Measurements from ENCODE around the gene TAC4. TPM values are rescaled to one million over a fixed set of nuclear protein-coding genes. Genes with fewer than 3 reads are reported as not detected.

TAC4 gene
- total RNA-seq, 3 donors from 2014 or later (not counting 1 experiment from before 2014, with no cell fraction given) = not detected

DNA sequence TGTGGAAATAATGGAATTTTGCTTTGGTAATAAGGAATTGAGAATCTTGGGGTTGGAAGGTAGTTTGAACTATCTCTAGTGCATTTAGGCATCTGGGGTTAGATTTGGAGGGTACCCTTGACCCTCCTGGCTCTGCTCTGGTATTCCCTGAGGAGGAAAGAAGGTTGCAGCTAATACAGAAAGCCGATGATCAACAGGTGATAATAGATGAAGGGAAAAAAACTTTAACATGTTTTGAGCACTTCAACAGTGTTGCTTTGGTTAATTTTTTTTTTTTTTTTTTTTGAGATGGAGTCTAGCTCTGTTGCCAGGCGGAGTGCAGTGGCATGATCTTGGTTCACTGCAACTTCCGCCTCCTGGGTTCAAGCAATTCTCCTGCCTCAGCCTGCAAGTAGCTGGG lies 54.6 kb downstream of the TAC4 start:
- peaks cover 31% of the 10 kb centered on the region for H3K4me1 ChIP-seq (ENCODE audit: control insufficient read depth, insufficient read depth, low read length)
- no peaks in the 10 kb centered on the region for H3K27me3 Mint-ChIP-seq (ENCODE audit: low read depth in 2 of 2)
- H3K27ac Mint-ChIP-seq = peak overlapping the region in 1 of 2 donors; percentile 74
- ATAC-seq = no peak
- peaks cover 58% of the 10 kb centered on the region for H3K36me3 ChIP-seq (ENCODE audit: control insufficient read depth, insufficient read depth, low read length)
- H3K27me3 ChIP-seq (ENCODE audit: control insufficient read depth, insufficient read depth, low read length) = no peaks in the 10 kb centered on the region
- H3K4me1 Mint-ChIP-seq = peaks cover 65 to 69% of the 10 kb centered on the region in 2 donors
- H3K9me3 Mint-ChIP-seq = no peaks in the 10 kb centered on the region
- WGBS (ENCODE audit: insufficient coverage) = 98% methylated on average over 3 of the region's 3 CpGs
- H3K4me3 Mint-ChIP-seq = peak overlapping the region; percentile 6
- H3K36me3 Mint-ChIP-seq = peaks cover 2% of the 10 kb centered on the region
- DNase-seq = no peak
- no peak overlapping the region for H3K27ac ChIP-seq (ENCODE audit: low read length)
- TF ChIP-seq, protein P1, sequence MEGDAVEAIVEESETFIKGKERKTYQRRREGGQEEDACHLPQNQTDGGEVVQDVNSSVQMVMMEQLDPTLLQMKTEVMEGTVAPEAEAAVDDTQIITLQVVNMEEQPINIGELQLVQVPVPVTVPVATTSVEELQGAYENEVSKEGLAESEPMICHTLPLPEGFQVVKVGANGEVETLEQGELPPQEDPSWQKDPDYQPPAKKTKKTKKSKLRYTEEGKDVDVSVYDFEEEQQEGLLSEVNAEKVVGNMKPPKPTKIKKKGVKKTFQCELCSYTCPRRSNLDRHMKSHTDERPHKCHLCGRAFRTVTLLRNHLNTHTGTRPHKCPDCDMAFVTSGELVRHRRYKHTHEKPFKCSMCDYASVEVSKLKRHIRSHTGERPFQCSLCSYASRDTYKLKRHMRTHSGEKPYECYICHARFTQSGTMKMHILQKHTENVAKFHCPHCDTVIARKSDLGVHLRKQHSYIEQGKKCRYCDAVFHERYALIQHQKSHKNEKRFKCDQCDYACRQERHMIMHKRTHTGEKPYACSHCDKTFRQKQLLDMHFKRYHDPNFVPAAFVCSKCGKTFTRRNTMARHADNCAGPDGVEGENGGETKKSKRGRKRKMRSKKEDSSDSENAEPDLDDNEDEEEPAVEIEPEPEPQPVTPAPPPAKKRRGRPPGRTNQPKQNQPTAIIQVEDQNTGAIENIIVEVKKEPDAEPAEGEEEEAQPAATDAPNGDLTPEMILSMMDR (IDR thresholded peaks at IDR 0.05) = no peak
- intact Hi-C loops (cut with micrococcal nuclease) = no loop called here
- H3K4me3 ChIP-seq (ENCODE audit: low read length) = no peak overlapping the region
- no peaks in the 10 kb centered on the region for H3K9me3 ChIP-seq (ENCODE audit: control insufficient read depth, insufficient read depth, low read length)

DNA sequence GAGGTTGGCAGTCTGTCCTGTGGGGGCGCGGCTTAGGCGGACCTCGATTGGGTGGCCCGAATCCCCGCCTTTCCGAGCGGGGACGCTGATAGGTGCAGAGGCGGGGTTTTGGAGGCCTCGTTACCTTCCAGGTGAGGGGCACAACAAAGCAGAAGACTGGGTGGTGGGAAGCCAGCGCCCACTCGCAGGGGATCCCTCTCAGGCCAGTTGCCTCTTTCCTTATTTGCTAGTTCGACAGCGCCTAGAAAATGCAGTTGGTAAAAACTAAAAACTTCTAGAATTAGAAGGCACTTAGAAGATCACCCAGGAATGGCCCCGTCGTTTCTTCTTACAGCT lies 58.7 kb downstream of the TAC4 start:
- H3K27me3 ChIP-seq (ENCODE audit: control insufficient read depth, insufficient read depth, low read length) = no peaks in the 10 kb centered on the region
- peaks cover 25% of the 10 kb centered on the region for H3K4me1 ChIP-seq (ENCODE audit: control insufficient read depth, insufficient read depth, low read length)
- no peaks in the 10 kb centered on the region for H3K9me3 Mint-ChIP-seq
- H3K27ac Mint-ChIP-seq = peak overlapping the region; percentile 99
- no peaks in the 10 kb centered on the region for H3K36me3 Mint-ChIP-seq
- intact Hi-C loops (cut with micrococcal nuclease) = loop anchor here (1.0 to 2.0 kb wide), 3 partner anchors 25 to 218 kb away; partner anchors contain the start of gene FAM117A
- DNase-seq (no peak), ATAC-seq (no peak)
- no peaks in the 10 kb centered on the region for H3K9me3 ChIP-seq (ENCODE audit: control insufficient read depth, insufficient read depth, low read length)
- peak overlapping the region; percentile 99 for H3K4me3 Mint-ChIP-seq
- WGBS (ENCODE audit: insufficient coverage) = 5% methylated on average over 17 of the region's 17 CpGs
- H3K36me3 ChIP-seq (ENCODE audit: control insufficient read depth, insufficient read depth, low read length) = peaks cover 28% of the 10 kb centered on the region
- H3K27ac ChIP-seq (ENCODE audit: low read length) = peak overlapping the region; percentile 14
- no peaks in the 10 kb centered on the region for H3K27me3 Mint-ChIP-seq (ENCODE audit: low read depth in 2 of 2)
- H3K4me1 Mint-ChIP-seq = peaks cover 53 to 56% of the 10 kb centered on the region in 2 donors
- peak overlapping the region; percentile 16 for H3K4me3 ChIP-seq (ENCODE audit: low read length)
- TF ChIP-seq, protein P1 (IDR thresholded peaks at IDR 0.05) = no peak

DNA sequence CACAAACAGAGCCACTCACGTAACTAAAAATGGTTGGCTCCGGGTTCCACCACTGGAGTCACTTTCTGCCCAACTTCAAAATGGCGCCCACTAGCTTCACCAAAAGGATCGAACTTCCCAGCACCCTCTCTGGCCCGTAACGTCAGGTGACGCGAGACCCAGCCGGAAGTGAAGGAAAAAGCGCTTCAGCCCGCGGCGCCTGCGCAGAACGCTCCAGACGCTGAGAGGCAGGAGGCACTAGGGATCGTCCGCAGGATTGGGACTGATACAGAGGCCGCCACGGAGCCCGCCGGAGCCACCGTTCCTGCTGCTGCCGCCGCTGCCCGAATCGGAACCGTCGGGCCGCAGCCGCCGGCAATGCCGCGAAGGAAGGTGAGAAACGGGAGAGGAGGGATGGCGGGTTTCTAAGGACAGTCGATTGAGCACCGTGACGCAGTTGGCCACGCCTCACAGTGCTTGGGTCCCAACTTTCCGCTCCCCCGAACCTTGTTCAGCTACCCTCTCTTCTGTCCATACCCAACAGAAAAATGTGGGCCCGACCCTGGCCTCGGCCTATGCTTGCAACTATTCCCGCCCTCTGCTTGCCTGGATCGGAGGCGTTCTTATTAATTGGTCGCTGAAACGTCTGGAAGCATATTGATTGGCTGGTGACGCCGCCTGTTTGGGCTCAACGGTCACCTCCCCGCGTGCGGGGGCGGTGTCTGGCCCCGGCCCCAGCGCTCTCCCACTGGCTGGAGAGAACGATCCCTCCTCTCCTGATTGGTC lies 59.2 kb downstream of the TAC4 start, which contains the start of gene KAT7:
Gene KAT7, plus strand, starts transcription at position 204 of the 765 bp plus-strand sequence. Its CDS starts 154 bp downstream, at position 358.
- DNase-seq = peak; percentile 98 to 100
- peak within 1 kb of the TSS; percentile 99 for H3K4me3 Mint-ChIP-seq
- peak; percentile 80 to 94 (median 85) for ATAC-seq
- peak within 1 kb of the TSS; percentile 100 for H3K4me3 ChIP-seq (ENCODE audit: low read length)
- H3K36me3 Mint-ChIP-seq = no peaks in the 10 kb centered on the region
- no peaks in the 10 kb centered on the region for H3K9me3 ChIP-seq (ENCODE audit: control insufficient read depth, insufficient read depth, low read length)
- no peaks in the 10 kb centered on the region for H3K27me3 ChIP-seq (ENCODE audit: control insufficient read depth, insufficient read depth, low read length)
- H3K27ac Mint-ChIP-seq = peak within 1 kb of the TSS; percentile 99
- H3K27ac ChIP-seq (ENCODE audit: low read length) = peak within 1 kb of the TSS; percentile 100
- H3K4me1 ChIP-seq (ENCODE audit: control insufficient read depth, insufficient read depth, low read length) = peaks cover 22% of the 10 kb centered on the region
- under 1% methylated on average over 59 of the region's 59 CpGs for WGBS (ENCODE audit: insufficient coverage)
- no peaks in the 10 kb centered on the region for H3K9me3 Mint-ChIP-seq
- H3K27me3 Mint-ChIP-seq (ENCODE audit: low read depth in 2 of 2) = no peaks in the 10 kb centered on the region
- intact Hi-C loops (cut with micrococcal nuclease) = loop anchor here (1.0 to 2.0 kb wide), 7 partner anchors 24 to 218 kb away; partner anchors contain the start of genes FAM117A and SPOP
- peaks cover 52 to 55% of the 10 kb centered on the region in 2 donors for H3K4me1 Mint-ChIP-seq
- peaks cover 22% of the 10 kb centered on the region for H3K36me3 ChIP-seq (ENCODE audit: control insufficient read depth, insufficient read depth, low read length)
- TF ChIP-seq, protein P1 (IDR thresholded peaks at IDR 0.05) = no peak

Other genes starting within 250 kb of the TAC4 start
- gene SPOP, start 170.0 kb downstream of the TAC4 start, total RNA-seq = 10 to 100 TPM; 45.4 to 56.5 (median 54.7) TPM
- gene SLC35B1, start 140.1 kb downstream of the TAC4 start, total RNA-seq = 100 to 1,000 TPM in 1 of 3 donors, 10 to 100 TPM in 2; 74.0 to 121 (median 90.2) TPM
- gene FAM117A, start 83.9 kb downstream of the TAC4 start, total RNA-seq = 10 to 100 TPM; 55.2 to 88.4 (median 79.2) TPM
- gene KAT7, start 59.4 kb downstream of the TAC4 start, total RNA-seq = 100 to 1,000 TPM; 195 to 231 (median 213) TPM
- 1 to 10 TPM in 1 of 3 donors, under 1 TPM in 1, not detected in 1; 0.35 to 1.1 TPM for gene DLX4, start 121.1 kb upstream of the TAC4 start, total RNA-seq
- gene DLX3, start 147.2 kb upstream of the TAC4 start, total RNA-seq = not detected
- gene ITGA3, start 208.0 kb upstream of the TAC4 start, total RNA-seq = 1 to 10 TPM in 2 of 3 donors, under 1 TPM in 1; 0.47 to 2.8 (median 1.4) TPM
- gene PDK2, start 247.3 kb upstream of the TAC4 start, total RNA-seq = 10 to 100 TPM; 23.2 to 32.9 (median 23.6) TPM